ENCODE results near the gene ADISSP.

GRCh38 chr20:3815703-3816315 is 48.3 kb upstream of the ADISSP start:
- no peak for TF ChIP-seq CTCF (conservative IDR thresholded peaks at IDR 0.05; ENCODE audit: low read depth in 2 of 2)
- TF ChIP-seq CREB1 (CRISPR knock-in tag; IDR thresholded peaks at IDR 0.05; ENCODE audit: low read depth) = no peak
- no peak for TF ChIP-seq EZH2phosphoT487 (IDR thresholded peaks at IDR 0.05; ENCODE audit: unreplicated experiment)
- no peak for TF ChIP-seq POLR2AphosphoS5 (IDR thresholded peaks at IDR 0.05; ENCODE audit: low read depth)
- TF ChIP-seq EZH2 (IDR thresholded peaks at IDR 0.05; ENCODE audit: low read depth, unreplicated experiment) = no peak
- TF ChIP-seq ETS1 (IDR thresholded peaks at IDR 0.05) = no peak
- TF ChIP-seq REST (IDR thresholded peaks at IDR 0.05; ENCODE audit: unreplicated experiment) = no peak

All from GM23338 (cell line).